Stomach (tissue), 9 donors: ENCODE results near the gene FREM1. TPM values are rescaled to one million over a fixed set of nuclear protein-coding genes. Genes with fewer than 3 reads are reported as not detected.

ENCODE experiments used
- DNase-seq, 2 donors: peaks; one replicate each; pipeline versions ENCODE4 v3.0.0 to v3.0.0-alpha.2; 2013 to 2019
- H3K27ac ChIP-seq, 5 donors: fragments of 200-600 bp in 4 of 5; sonication (generic) in 4 of 5; one replicate each; pipeline ENCODE4 v1.5.1; 2013 to 2019; ENCODE audit warnings: mild to moderate bottlenecking in 1 of 5, moderate library complexity in 1 of 5
- H3K27me3 ChIP-seq, 3 donors: fragments of 200-600 bp; sonication (generic); one replicate each; pipeline ENCODE4 v1.5.1; 2017 to 2019; ENCODE audit warnings: mixed run types in 1 of 3
- H3K36me3 ChIP-seq, 4 donors: fragments of 200-600 bp; sonication (generic); 1 replicate in 3 of 4; 2 replicates in 1 of 4; pipeline ENCODE4 v1.5.1; 2016 to 2019
- H3K4me1 ChIP-seq, 4 donors: fragments of 200-600 bp; sonication (generic); one replicate each; pipeline ENCODE4 v1.5.1; 2016 to 2019
- H3K4me3 ChIP-seq, 4 donors: fragments of 200-600 bp; sonication (generic) in 3 of 4; one replicate each; pipeline ENCODE4 v1.5.1; 2016 to 2019; ENCODE audit warnings: mild to moderate bottlenecking in 1 of 4
- H3K9me3 ChIP-seq, 4 donors: fragments of 200-600 bp; sonication (generic); one replicate each; pipeline ENCODE4 v1.5.1; 2016 to 2019
- EP300 ChIP-seq: sonication (generic); formaldehyde crosslinking; IDR thresholded peaks from one replicate; pipeline ENCODE4 v1.6.1; 2017; ENCODE audit warnings: antibody characterized with exemption
- POLR2A ChIP-seq, 4 donors: fragments of 450-650 bp; IDR thresholded peaks; one replicate each; pipeline ENCODE4 v1.6.1; 2016; ENCODE audit warnings: antibody characterized with exemption in 4 of 4, control low read depth in 2 of 4, mild to moderate bottlenecking in 1 of 4, moderate library complexity in 1 of 4
- POLR2AphosphoS5 ChIP-seq, 3 donors: sonication (generic); formaldehyde crosslinking; IDR thresholded peaks; one replicate each; pipeline ENCODE4 v1.6.1; 2016; ENCODE audit warnings: antibody characterized with exemption in 3 of 3
- WGBS, 5 donors: extraction: QIAGEN DNeasy Blood & Tissue Kit in 3 of 5; methylation state at CpG; one replicate each; pipeline versions ENCODE4 v1.1.5 to v1.1.7; 2013 to 2018; 5-methylcytosine and 5-hydroxymethylcytosine counted together
- intact Hi-C: fragments of 100-400 bp; cut with DNase I; formaldehyde crosslinking; loops from one replicate; pipeline ENCODE4 v1.15.1; 2023; ENCODE audit warnings: low total_unique reads
- polyA plus RNA-seq, 3 donors: library from polyadenylated mRNA; stranded (reverse); fragments of 200-250 nt; gene quantifications; one replicate each; pipeline ENCODE4 v1.2.3, GENCODE V29; 2013
- total RNA-seq, 5 donors: library from RNA; depleted of rRNA; stranded (reverse); fragments of >200 nt; gene quantifications; one replicate each; pipeline versions ENCODE4 v1.1.0 to v1.2.3, GENCODE V29; 2014 to 2016
- TF ChIP-seq, protein P1 (sequence below), 7 experiments: fragments of 450-650 bp in 4 of 7; fragments of 200-600 bp in 3 of 7; sonication (generic) in 3 of 7; IDR thresholded peaks; one replicate each; pipeline ENCODE4 v1.5.1; 2016 to 2019; ENCODE audit warnings: antibody characterized with exemption in 7 of 7, control low read depth in 2 of 7, mild to moderate bottlenecking in 1 of 7
- donor health status: healthy with polysubstance abuse.
- donor health status: Bipolar disorder and iron deficiency.
- donor health status: healthy.

The FREM1 gene
- total and polyA plus RNA-seq, 8 donors = 0.12 to 14.7 (median 0.58) TPM; not detected in 1

DNA sequence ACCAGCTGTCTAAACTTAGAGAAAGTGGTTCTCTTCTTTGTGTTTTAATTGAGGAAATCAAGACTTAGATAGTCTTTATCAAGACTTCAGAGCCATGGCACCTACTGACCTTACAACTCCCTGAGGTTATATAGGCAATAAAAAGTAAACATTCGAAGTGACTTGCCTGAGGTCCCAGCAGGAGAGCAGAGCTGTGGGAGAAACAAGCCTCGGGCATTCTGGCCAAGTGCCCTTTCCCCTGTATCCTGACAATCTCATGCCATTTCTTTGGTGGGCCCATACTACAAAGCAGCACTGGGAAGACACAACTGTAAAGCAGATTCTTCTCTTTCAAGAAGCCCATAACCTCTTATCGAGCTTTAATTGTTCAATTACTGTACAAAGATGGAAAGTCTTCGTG, 23.1 kb downstream of the FREM1 start:
- Histone ChIP-seq H3K27me3 (no peaks in the 10 kb centered on the region), H3K9me3 (no peaks in the 10 kb centered on the region), H3K4me3 (no peak overlapping the region), H3K36me3 (no peaks in the 10 kb centered on the region), H3K27ac (no peak overlapping the region), H3K4me1 (peaks cover 0 to 6% (median 0%) of the 10 kb centered on the region in 4 donors)
- DNase-seq = no peak
- 52 to 59% (median 52%) methylated on average over 4 of the region's 4 CpGs for WGBS, 5 donors
- TF ChIP-seq EP300 (no peak), POLR2AphosphoS5 (IDR thresholded peaks at IDR 0.05) (no peak), POLR2A (IDR thresholded peaks at IDR 0.05) (no peak)
- TF ChIP-seq, protein P1, sequence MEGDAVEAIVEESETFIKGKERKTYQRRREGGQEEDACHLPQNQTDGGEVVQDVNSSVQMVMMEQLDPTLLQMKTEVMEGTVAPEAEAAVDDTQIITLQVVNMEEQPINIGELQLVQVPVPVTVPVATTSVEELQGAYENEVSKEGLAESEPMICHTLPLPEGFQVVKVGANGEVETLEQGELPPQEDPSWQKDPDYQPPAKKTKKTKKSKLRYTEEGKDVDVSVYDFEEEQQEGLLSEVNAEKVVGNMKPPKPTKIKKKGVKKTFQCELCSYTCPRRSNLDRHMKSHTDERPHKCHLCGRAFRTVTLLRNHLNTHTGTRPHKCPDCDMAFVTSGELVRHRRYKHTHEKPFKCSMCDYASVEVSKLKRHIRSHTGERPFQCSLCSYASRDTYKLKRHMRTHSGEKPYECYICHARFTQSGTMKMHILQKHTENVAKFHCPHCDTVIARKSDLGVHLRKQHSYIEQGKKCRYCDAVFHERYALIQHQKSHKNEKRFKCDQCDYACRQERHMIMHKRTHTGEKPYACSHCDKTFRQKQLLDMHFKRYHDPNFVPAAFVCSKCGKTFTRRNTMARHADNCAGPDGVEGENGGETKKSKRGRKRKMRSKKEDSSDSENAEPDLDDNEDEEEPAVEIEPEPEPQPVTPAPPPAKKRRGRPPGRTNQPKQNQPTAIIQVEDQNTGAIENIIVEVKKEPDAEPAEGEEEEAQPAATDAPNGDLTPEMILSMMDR (IDR thresholded peaks at IDR 0.05) = no peak
- intact Hi-C loops = no loop called here

DNA sequence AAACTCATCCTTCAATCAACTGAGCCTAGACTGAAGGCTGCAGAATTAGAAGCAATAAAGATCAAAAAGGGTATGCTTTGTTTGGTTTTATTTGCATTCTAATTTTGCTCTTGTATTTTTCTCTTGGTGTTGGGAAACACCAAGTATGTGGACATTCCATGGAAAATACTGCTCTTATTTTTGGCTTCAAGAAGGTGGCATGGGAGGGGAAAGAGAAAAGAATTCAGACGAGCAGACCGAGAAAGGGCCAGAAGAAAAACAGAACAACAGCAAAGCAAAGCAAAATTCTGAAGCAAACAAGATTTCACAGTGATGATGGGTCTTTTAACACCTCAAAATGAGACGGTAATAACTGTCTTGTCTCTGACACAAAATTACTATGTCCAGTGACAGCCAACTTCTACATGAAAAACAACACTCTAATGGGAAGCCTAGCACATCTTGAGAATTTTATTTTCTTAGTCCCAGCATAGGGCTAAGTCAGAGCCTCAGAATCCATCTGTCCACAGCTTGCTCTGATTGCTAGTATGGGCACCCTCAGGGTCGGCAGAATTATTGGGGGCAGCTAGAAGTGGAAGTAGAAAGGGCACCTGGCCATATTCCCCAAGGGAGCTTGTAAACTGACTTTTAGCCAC, 26.8 kb downstream of the FREM1 start:
- 75 to 89% (median 84%) methylated on average over 4 of the region's 4 CpGs for WGBS, 5 donors
- peak overlapping the region in 1 of 5 donors; percentile 24 for H3K27ac ChIP-seq

DNA sequence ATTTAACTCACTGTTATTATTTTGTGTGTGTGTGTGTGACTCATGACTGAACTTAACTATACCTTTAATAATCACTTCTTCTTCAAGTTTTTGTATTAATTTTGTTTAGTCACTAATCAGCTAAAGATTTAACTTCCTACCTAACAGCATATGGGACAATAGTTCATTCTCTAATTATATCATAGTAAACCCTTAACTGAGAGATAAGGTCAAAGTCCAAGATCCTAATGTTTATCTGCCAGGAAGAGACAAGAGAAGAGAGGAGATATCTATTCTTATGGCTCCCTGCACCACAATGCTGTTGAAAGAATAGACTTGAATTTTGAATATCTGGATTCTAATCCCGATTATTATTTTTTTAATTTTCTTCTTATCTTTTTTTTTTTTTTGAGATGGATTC, 28.1 kb downstream of the FREM1 start:
- no peak for DNase-seq
- Histone ChIP-seq H3K27ac (no peak overlapping the region), H3K27me3 (no peaks in the 10 kb centered on the region), H3K4me1 (no peaks in the 10 kb centered on the region), H3K36me3 (no peaks in the 10 kb centered on the region), H3K9me3 (no peaks in the 10 kb centered on the region), H3K4me3 (no peak overlapping the region)
- TF ChIP-seq, protein P1 (IDR thresholded peaks at IDR 0.05) = no peak
- TF ChIP-seq EP300 = no peak
- TF ChIP-seq POLR2AphosphoS5 (IDR thresholded peaks at IDR 0.05) = no peak
- no peak for TF ChIP-seq POLR2A (IDR thresholded peaks at IDR 0.05)
- WGBS, 5 donors = 79 to 85% (median 81%) methylated on average over 1 of the region's 1 CpG
- intact Hi-C loops = no loop called here

More for the DNA sequence above, 26.8 kb downstream of the FREM1 start:
- H3K9me3 ChIP-seq = no peaks in the 10 kb centered on the region
- DNase-seq = no peak
- TF ChIP-seq POLR2AphosphoS5 (IDR thresholded peaks at IDR 0.05) (no peak), EP300 (no peak), POLR2A (IDR thresholded peaks at IDR 0.05) (no peak)
- TF ChIP-seq, protein P1 (IDR thresholded peaks at IDR 0.05) = no peak
- no peak overlapping the region for H3K4me3 ChIP-seq
- no peaks in the 10 kb centered on the region for H3K27me3 ChIP-seq
- no peaks in the 10 kb centered on the region for H3K36me3 ChIP-seq
- H3K4me1 ChIP-seq = peaks cover 0 to 6% (median 0%) of the 10 kb centered on the region in 4 donors
- intact Hi-C loops = no loop called here

DNA sequence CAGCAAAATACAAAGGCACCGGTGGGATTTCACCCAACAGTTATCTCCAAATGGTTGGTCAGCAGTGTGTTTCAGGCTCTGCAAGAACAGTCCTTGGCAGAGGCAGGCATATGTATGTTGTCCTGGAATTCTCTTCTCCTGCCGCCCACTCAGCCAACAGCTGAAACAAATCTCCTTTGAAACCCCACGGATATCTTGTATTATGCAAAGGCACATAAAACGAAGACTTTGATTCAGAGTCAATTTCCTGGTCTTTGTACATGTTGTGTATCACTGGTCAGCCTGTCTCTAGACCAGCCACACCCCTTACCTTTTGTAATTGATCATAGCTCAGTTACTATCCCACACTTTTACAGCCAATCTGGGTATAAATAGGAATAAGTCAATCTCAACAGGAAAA, 29.2 kb downstream of the FREM1 start:
- Histone ChIP-seq H3K4me3 (no peak overlapping the region), H3K9me3 (no peaks in the 10 kb centered on the region), H3K27ac (no peak overlapping the region), H3K4me1 (no peaks in the 10 kb centered on the region), H3K27me3 (no peaks in the 10 kb centered on the region), H3K36me3 (no peaks in the 10 kb centered on the region)
- TF ChIP-seq POLR2AphosphoS5 (IDR thresholded peaks at IDR 0.05) (no peak), POLR2A (IDR thresholded peaks at IDR 0.05) (no peak), EP300 (no peak)
- TF ChIP-seq, protein P1 (IDR thresholded peaks at IDR 0.05) = no peak
- intact Hi-C loops = no loop called here
- peak in 1 of 2 donors; percentile 16 for DNase-seq
- WGBS, 5 donors = 37 to 44% (median 40%) methylated on average over 4 of the region's 4 CpGs
